ENCODE data around the gene GTF2H4.

GTF2H4 gene

DNA sequence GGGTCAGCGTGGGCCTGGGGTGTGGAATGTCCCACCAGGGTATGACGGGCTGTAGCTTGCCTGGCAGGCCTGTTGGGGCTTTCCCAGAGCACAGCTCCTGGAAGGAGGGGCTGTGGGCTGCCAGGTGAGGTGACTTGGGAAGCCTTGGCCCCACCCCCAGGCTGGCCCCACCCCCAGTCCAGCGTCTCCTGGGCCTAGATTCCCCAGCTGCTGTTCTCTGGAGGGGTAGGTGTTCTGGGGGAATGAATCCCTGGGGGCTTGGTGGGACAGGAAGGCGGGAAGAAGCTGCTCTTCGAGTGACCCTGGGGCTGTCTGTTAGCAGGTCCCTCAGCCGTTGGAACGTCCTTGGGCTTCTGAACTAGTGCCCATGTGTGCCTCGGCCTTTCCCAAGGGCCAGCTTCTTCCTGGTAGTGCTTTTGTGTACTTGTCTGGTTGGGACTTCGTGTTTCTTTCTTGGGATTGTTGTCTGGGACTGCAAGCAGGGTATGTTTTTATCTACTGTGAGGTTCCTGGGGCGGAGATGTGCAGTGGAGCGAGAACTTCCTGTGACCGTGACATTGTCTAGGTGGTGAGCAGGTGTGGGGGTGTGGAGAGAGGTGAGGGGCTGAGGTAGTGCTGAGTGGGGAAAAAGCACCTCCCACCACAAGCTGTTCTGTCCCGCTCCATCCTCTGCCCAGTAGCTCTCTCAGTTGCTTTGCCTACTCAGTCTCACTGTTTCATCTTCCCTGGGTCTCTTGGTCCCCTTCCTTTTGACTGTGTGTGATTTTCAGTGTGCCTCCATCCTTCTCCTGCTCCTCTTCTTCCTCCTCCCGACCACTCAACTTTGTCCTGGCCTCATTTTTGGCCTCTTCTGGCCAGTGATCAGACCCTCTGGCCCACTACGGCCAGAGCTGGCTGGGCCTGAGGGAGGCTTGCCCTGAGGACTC, 25.0 kb upstream of the GTF2H4 start:
- no peaks in the 10 kb centered on the region for H3K9me3 ChIP-seq (ENCODE audit: control insufficient read depth, low read length)
- H3K36me3 ChIP-seq (ENCODE audit: control insufficient read depth, insufficient read depth, low read length) = no peaks in the 10 kb centered on the region
- H3K4me1 ChIP-seq (ENCODE audit: control insufficient read depth, insufficient read depth, low read length) = peaks cover 30% of the 10 kb centered on the region
- peak overlapping the region; percentile 55 for H3K4me3 ChIP-seq (ENCODE audit: insufficient read depth, low read depth, low read length)
- peak overlapping the region; percentile 88 for H3K27ac ChIP-seq (ENCODE audit: insufficient read depth, low read depth, low read length, poor library complexity, severe bottlenecking)
- WGBS, 2 experiments = 15 to 16% methylated on average over 15 of the region's 15 CpGs
- no peaks in the 10 kb centered on the region for H3K27me3 ChIP-seq (ENCODE audit: control insufficient read depth, insufficient read depth, low read length, poor library complexity, severe bottlenecking)

- H3K27me3 ChIP-seq (ENCODE audit: control insufficient read depth, insufficient read depth, low read length, poor library complexity, severe bottlenecking) = no peaks in the 10 kb centered on the region
- peaks cover 24% of the 10 kb centered on the region for H3K4me1 ChIP-seq (ENCODE audit: control insufficient read depth, insufficient read depth, low read length)
- WGBS, 2 experiments = 1% methylated on average over 62 of the region's 62 CpGs
These were observed 24.1 kb upstream of the GTF2H4 start, which contains the start of gene DDR1 for GRCh38 chr6:30883685-30884520. Gene DDR1 (plus strand): TSS chr6:30884519. CDS start chr6:30888730, 4,211 bp downstream.

GRCh38 chr6:30884521-30885480, 23.2 kb upstream of the GTF2H4 start:
- peaks cover 13% of the 10 kb centered on the region for H3K36me3 ChIP-seq (ENCODE audit: control insufficient read depth, insufficient read depth, low read length)
- peak overlapping the region; percentile 96 for H3K27ac ChIP-seq (ENCODE audit: insufficient read depth, low read depth, low read length, poor library complexity, severe bottlenecking)
- peak overlapping the region; percentile 55 for H3K4me3 ChIP-seq (ENCODE audit: insufficient read depth, low read depth, low read length)
- H3K9me3 ChIP-seq (ENCODE audit: control insufficient read depth, low read length) = no peaks in the 10 kb centered on the region
- H3K4me1 ChIP-seq (ENCODE audit: control insufficient read depth, insufficient read depth, low read length) = peaks cover 20% of the 10 kb centered on the region
- WGBS, 2 experiments = 3% methylated on average over 59 of the region's 59 CpGs
- H3K27me3 ChIP-seq (ENCODE audit: control insufficient read depth, insufficient read depth, low read length, poor library complexity, severe bottlenecking) = no peaks in the 10 kb centered on the region

More at GRCh38 chr6:30883685-30884520, 24.1 kb upstream of the GTF2H4 start, which contains the start of gene DDR1:
- no peaks in the 10 kb centered on the region for H3K9me3 ChIP-seq (ENCODE audit: control insufficient read depth, low read length)
- H3K4me3 ChIP-seq (ENCODE audit: insufficient read depth, low read depth, low read length) = peak within 1 kb of the TSS; percentile 55
- H3K36me3 ChIP-seq (ENCODE audit: control insufficient read depth, insufficient read depth, low read length) = peaks cover 5% of the 10 kb centered on the region
- H3K27ac ChIP-seq (ENCODE audit: insufficient read depth, low read depth, low read length, poor library complexity, severe bottlenecking) = peak within 1 kb of the TSS; percentile 96

DNA sequence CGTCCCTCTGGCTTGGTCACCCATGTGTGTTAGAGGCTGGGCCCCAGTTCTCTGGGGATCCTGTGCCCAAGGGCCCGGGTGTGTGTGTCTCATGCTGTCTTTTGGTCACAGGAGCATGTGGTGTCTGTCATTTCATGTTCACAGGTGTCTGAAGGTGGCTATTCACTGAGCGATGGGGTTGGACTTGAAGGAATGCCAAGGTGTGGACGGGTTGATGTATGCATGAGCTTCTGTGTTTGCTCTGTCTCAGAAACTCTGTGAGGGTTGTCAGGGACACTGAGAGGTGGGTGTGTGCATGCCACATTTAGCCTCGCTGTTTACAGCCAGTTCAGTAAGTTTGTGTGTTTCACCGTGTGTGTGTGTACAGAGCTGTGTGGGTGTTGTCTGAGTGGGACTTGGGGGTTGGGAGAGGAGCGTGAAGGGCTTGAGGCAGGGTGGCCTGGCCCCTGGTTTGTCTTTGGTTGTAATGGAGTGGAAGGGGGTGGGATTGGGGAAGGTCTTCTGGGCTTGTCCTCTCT, 22.5 kb upstream of the GTF2H4 start:
- no peaks in the 10 kb centered on the region for H3K9me3 ChIP-seq (ENCODE audit: control insufficient read depth, low read length)
- H3K4me1 ChIP-seq (ENCODE audit: control insufficient read depth, insufficient read depth, low read length) = peaks cover 20% of the 10 kb centered on the region
- H3K27ac ChIP-seq (ENCODE audit: insufficient read depth, low read depth, low read length, poor library complexity, severe bottlenecking) = peak overlapping the region; percentile 96
- WGBS, 2 experiments = 22 to 25% methylated on average over 7 of the region's 7 CpGs
- H3K36me3 ChIP-seq (ENCODE audit: control insufficient read depth, insufficient read depth, low read length) = peaks cover 18% of the 10 kb centered on the region
- H3K4me3 ChIP-seq (ENCODE audit: insufficient read depth, low read depth, low read length) = peak overlapping the region; percentile 55
- H3K27me3 ChIP-seq (ENCODE audit: control insufficient read depth, insufficient read depth, low read length, poor library complexity, severe bottlenecking) = no peaks in the 10 kb centered on the region

- Histone ChIP-seq H3K4me1 (ENCODE audit: control insufficient read depth, insufficient read depth, low read length) (peaks cover 25% of the 10 kb centered on the region), H3K27me3 (ENCODE audit: control insufficient read depth, insufficient read depth, low read length, poor library complexity, severe bottlenecking) (no peaks in the 10 kb centered on the region), H3K27ac (ENCODE audit: insufficient read depth, low read depth, low read length, poor library complexity, severe bottlenecking) (peak overlapping the region; percentile 96), H3K9me3 (ENCODE audit: control insufficient read depth, low read length) (no peaks in the 10 kb centered on the region), H3K36me3 (ENCODE audit: control insufficient read depth, insufficient read depth, low read length) (peaks cover 25% of the 10 kb centered on the region), H3K4me3 (ENCODE audit: insufficient read depth, low read depth, low read length) (peak overlapping the region; percentile 55)
- 0 to 1% methylated on average over 18 of the region's 18 CpGs for WGBS, 2 experiments
These were observed 21.8 kb upstream of the GTF2H4 start for GRCh38 chr6:30885999-30886896.

GRCh38 chr6:30886897-30887255, 21.1 kb upstream of the GTF2H4 start:
- H3K36me3 ChIP-seq (ENCODE audit: control insufficient read depth, insufficient read depth, low read length) = peaks cover 32% of the 10 kb centered on the region
- H3K4me1 ChIP-seq (ENCODE audit: control insufficient read depth, insufficient read depth, low read length) = peaks cover 31% of the 10 kb centered on the region
- peak overlapping the region; percentile 96 for H3K27ac ChIP-seq (ENCODE audit: insufficient read depth, low read depth, low read length, poor library complexity, severe bottlenecking)
- no peaks in the 10 kb centered on the region for H3K9me3 ChIP-seq (ENCODE audit: control insufficient read depth, low read length)
- H3K27me3 ChIP-seq (ENCODE audit: control insufficient read depth, insufficient read depth, low read length, poor library complexity, severe bottlenecking) = no peaks in the 10 kb centered on the region
- H3K4me3 ChIP-seq (ENCODE audit: insufficient read depth, low read depth, low read length) = peak overlapping the region; percentile 55

DNA sequence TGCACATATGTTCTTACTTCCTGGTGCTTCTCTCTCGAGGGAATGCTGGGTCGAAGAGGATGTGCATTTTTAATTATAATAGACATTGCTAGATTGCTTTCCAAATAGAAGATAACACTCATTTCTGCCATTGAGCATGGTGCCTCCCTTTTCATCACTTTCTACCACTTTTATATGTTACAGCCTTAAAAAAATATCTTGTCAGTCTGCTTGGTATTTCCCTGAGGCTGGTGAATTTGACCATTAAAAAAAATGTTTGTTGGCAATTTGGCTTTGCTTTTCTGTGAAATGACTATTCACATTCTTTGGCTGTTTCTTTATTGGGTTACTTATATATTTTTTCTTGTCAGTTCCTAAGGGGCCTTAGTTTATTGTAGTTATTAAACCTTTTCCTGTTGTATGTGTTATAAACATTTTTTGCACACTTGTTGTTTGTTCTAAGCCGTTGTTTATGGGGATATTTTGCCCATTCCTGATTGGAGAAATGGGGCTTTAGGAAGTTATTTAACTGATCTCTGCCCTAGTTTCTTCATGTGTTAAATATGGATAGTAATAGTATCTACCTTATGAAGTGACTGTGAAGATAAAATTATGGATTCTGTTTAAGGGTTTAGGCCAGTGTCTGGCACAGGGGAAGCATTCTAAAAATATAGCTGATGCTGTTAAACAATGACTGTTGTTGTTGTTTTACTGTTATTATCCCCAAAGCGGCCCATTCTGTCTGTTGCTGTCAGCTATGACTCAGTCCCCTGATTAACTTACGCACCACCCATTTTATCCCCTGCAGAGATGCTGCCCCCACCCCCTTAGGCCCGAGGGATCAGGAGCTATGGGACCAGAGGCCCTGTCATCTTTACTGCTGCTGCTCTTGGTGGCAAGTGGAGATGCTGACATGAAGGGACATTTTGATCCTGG, 19.8 kb upstream of the GTF2H4 start:
- H3K4me1 ChIP-seq (ENCODE audit: control insufficient read depth, insufficient read depth, low read length) = peaks cover 34% of the 10 kb centered on the region
- no peak overlapping the region for H3K4me3 ChIP-seq (ENCODE audit: insufficient read depth, low read depth, low read length)
- no peaks in the 10 kb centered on the region for H3K27me3 ChIP-seq (ENCODE audit: control insufficient read depth, insufficient read depth, low read length, poor library complexity, severe bottlenecking)
- no peak overlapping the region for H3K27ac ChIP-seq (ENCODE audit: insufficient read depth, low read depth, low read length, poor library complexity, severe bottlenecking)
- peaks cover 43% of the 10 kb centered on the region for H3K36me3 ChIP-seq (ENCODE audit: control insufficient read depth, insufficient read depth, low read length)
- 79 to 83% methylated on average over 6 of the region's 6 CpGs for WGBS, 2 experiments
- no peaks in the 10 kb centered on the region for H3K9me3 ChIP-seq (ENCODE audit: control insufficient read depth, low read length)

- Histone ChIP-seq H3K9me3 (ENCODE audit: control insufficient read depth, low read length) (no peaks in the 10 kb centered on the region), H3K4me3 (ENCODE audit: insufficient read depth, low read depth, low read length) (no peak overlapping the region), H3K36me3 (ENCODE audit: control insufficient read depth, insufficient read depth, low read length) (peaks cover 50% of the 10 kb centered on the region), H3K27ac (ENCODE audit: insufficient read depth, low read depth, low read length, poor library complexity, severe bottlenecking) (no peak overlapping the region), H3K4me1 (ENCODE audit: control insufficient read depth, insufficient read depth, low read length) (peaks cover 34% of the 10 kb centered on the region), H3K27me3 (ENCODE audit: control insufficient read depth, insufficient read depth, low read length, poor library complexity, severe bottlenecking) (no peaks in the 10 kb centered on the region)
- WGBS, 2 experiments = 94 to 95% methylated on average over 18 of the region's 18 CpGs
These were observed 19.1 kb upstream of the GTF2H4 start for GRCh38 chr6:30888816-30889495.

Data from ectodermal cell (in vitro differentiated cells).